Activated CD8-positive, alpha-beta memory T cell treated with anti-CD3 and anti-CD28 coated beads for 1 hour (primary cell): Measurements from ENCODE around the gene KLHL35.
A peak's percentile ranks its signal among the peaks of the same experiment; 100 is the strongest.
"Not testable (repeated sequence)": the region's sequence is repeated elsewhere in the genome, so short reads cannot be mapped to it uniquely, and the experiment has no call there.

ENCODE experiments used
- DNase-seq, 2 donors: peaks; one replicate each; pipeline ENCODE4 v3.0.0-alpha.2; 2020; ENCODE audit warnings: low read depth in 1 of 2; ENCODE audit errors: extremely low read depth in 1 of 2

KLHL35 gene

DNA sequence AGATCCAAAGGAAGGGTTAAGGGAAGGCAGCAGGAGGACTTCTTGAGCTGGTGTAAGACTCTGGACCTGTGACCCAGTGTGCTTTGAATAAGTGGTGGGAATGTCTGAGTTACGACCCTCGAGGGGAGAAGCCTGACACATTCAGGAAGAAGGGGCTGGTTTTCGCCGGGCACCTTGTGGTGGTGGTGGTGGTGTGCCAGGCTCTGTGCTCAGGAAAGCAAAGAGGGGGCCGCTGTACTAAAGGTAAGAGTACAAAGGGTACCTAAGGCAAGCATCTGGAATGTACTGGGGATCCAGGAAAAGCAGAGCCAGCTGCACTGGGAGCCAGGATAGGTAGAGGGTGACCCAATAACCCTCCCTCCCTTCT is 6.3 kb downstream of the KLHL35 start:
- DNase-seq: no peak

GRCh38 chr11:75425422-75425821 is 7.6 kb downstream of the KLHL35 start:
- no peak for DNase-seq

- DNase-seq: no peak
Measured at GRCh38 chr11:75424396-75424795, 8.6 kb downstream of the KLHL35 start.

GRCh38 chr11:75423721-75424120 is 9.3 kb downstream of the KLHL35 start:
- no peak for DNase-seq

GRCh38 chr11:75422248-75423231 is 10.5 kb downstream of the KLHL35 start:
- no peak for DNase-seq

GRCh38 chr11:75421902-75422247 is 11.1 kb downstream of the KLHL35 start:
- no peak for DNase-seq

GRCh38 chr11:75421035-75421602 is 11.9 kb downstream of the KLHL35 start:
- DNase-seq: no peak

GRCh38 chr11:75420224-75421034 is 12.6 kb downstream of the KLHL35 start:
- no peak for DNase-seq

GRCh38 chr11:75413864-75414263 is 19.1 kb downstream of the KLHL35 start:
- no peak for DNase-seq

DNA sequence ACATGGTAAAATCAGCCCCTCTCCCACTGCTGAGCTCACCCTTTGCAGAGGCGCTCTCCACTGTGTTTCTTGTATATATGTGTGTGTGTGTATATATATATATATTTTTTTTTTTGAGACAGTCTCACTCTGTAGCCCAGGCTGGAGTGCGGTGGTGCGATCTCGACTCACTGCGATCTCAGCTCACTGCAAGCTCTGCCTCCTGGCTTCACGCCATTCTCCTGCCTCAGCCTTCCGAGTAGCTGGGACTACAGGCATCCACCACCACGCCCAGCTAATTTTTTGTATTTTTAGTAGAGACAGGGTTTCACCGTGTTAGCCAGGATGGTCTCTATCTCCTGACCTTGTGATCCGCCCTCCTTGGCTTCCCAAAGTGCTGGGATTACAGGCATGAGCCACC is 19.9 kb downstream of the KLHL35 start:
- not testable (repeated sequence) for DNase-seq

- DNase-seq: not testable (repeated sequence)
Measured at GRCh38 chr11:75409971-75410370, 23.0 kb downstream of the KLHL35 start.

- DNase-seq: no peak
Measured at GRCh38 chr11:75408957-75409219, 24.1 kb downstream of the KLHL35 start.

DNA sequence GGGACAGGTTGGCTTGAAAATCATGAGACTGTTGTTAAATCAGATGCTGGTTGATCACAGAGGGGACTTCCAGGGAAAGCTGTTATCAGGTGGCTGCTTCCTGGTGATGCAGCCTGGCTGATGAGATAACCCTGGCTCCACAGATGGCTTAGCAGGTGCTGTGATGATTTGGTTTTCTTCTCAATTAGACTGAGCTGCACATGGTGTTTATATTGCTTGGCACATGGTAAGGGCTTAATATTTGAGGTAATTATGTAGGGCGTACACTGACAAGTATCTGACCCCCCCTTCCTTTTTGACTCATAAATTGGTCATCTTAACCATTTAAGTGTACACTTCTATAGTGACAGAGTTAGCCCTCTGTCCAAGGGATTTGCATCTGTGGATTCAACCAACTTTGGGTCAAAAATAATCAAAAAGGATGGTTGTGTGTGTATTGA is 26.6 kb downstream of the KLHL35 start:
- DNase-seq: no peak

- no peak for DNase-seq
Measured at GRCh38 chr11:75403983-75404658, 28.9 kb downstream of the KLHL35 start.

- no peak for DNase-seq
Measured at GRCh38 chr11:75403037-75403436, 30.0 kb downstream of the KLHL35 start.

DNA sequence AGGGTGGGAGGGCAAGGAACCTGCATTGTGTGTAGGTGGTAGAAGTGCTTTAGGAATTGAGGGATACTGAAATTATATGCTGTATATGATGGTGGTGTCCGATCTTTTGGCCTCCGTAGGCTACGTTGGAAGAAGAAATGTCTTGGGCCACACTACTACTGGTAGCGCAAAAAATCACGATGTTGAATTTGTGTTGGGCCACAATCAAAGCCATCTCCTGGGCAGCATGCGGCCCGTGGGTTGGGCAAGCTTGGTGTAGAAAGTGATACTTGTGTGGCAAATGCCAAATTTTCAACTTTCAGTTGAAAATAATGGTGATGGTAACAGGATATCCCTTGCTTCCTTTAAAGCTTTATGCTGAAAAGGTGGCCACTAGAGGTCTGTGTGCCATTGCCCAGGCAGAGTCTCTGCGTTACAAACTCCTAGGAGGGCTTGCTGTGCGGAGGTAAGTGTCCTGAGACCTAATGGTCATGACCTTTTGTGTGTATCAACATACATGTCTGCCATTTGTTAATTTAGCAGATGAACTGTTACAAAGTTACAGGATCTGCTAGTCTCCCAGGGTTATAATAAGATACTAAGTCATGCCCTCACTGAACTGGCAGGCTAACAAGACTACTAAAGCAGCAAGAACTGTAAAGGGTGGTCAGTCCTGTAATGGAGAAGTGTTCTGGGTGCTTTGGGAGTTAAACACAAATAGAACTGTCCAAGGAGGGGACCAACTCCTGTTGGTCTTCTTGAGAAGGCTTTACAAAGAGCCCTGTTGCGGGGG is 30.8 kb downstream of the KLHL35 start:
- no peak for DNase-seq

GRCh38 chr11:75400146-75400865 is 32.7 kb downstream of the KLHL35 start:
- no peak for DNase-seq

DNA sequence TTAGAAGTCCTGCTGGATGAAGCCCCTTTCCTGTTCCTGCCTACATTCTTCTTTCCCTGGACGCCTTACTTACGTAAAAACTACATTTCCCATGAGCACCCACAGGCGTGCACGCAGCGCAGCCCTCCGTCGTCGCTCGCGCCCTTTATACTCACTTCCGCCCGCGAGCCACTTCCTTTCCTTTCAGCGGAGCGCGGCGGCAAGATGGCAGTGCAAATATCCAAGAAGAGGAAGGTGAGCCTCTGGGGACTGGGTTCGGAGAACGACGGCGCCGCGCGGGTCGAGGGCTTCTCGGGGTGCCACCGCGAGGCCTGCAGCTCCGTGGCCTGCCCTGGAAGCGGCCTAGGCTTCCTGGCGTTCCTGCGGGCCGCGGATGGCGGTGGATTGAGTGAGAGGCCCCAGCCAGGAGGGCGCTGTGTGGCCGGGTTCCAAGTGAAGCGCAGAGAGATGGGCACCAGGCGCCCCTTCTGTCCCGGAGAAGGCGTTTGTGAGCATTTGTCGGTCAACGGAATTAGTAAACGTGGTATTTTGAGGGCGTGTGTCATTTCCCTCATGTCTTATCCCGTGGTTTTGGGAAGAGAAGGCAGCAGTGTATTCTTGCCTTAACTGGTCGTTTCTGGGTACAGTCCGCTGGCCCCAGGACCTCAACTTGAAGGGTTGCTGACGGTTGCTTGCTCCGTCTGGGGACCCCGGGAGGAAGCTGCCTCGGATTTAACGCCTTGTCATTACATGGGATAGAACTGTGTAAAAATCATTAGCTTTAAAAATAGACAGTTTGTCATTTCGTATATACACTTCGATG is 33.5 kb downstream of the KLHL35 start, which contains the start of gene RPS3:
TSS of gene RPS3 (plus strand) at position 175 of the 802 bp plus-strand sequence. CDS start at position 205, 30 bp downstream.
- DNase-seq: peak; percentile 69 to 79

DNA sequence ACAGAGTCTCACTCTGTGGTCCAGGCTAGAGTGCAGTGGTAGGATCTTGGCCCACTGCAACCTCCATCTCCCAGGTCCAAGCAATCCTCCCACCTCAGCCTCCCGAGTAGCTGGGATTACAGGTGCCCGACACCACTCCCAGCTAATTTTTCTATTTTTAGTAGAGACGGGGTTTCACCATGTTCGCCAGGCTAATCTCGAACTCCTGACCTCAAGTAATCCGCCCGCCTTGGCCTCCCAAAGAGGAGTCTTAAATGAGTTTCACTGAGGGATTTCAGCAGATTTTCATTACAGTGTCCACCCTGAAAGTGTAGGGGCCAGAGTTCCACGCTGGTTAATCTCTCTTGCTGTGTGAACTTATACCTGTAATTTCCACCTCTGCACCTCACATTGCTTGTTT is 34.1 kb downstream of the KLHL35 start:
- no peak for DNase-seq
